SKM-1 treated with dmso at 0.1 percent for 144 hours (cell line): ENCODE measurements around the gene CDA.
A peak's percentile ranks its signal among the peaks of the same experiment; 100 is the strongest.

Experiments
- DNase-seq: peaks from one replicate; lab custom pipeline; 2025; ENCODE audit not compliant: unreplicated experiment; lab: John Stamatoyannopoulos, UW

CDA gene

DNA sequence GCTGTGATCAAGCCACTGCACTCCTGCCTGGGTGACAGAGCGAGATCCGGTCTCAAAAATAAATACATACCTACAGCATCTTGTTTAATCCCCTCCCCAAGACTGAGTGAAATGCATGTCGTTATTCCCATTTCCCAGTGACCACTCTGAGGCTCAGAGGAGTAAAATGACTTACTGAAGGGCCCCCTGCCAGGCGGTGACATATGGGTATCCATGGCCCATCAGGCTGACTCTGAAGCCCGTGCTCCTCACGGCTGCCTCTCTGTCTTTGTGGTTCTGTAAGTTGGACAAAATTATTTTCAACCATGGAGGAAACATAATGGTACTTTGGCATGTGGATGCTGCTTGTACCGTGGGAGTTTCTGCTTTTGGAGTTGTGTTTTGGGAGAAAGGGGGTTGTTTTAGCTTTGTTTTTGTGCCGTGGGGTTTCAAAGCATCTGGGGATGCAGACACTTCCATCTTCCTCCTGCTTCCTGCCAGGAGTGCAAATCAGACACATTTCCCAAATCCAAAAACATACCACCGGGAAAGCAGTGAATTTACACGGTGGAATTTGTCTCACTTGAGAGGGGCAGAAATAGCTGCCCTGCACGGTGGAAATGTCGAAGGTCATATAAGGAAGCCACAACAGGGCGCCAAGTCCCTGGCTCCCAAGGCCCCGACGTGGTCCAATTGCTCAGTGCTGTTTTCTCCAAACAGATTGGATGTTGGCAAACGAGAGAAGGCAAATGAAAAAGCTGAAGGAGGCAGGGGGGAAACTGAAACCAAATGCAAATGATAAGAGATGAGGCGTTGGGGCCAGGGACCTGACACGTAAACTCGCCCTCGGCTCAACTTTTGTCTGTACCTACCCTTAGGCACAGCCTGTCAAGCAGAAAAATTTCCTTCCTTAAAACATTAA lies 27.3 kb downstream of the CDA start:
- no peak for DNase-seq

DNA sequence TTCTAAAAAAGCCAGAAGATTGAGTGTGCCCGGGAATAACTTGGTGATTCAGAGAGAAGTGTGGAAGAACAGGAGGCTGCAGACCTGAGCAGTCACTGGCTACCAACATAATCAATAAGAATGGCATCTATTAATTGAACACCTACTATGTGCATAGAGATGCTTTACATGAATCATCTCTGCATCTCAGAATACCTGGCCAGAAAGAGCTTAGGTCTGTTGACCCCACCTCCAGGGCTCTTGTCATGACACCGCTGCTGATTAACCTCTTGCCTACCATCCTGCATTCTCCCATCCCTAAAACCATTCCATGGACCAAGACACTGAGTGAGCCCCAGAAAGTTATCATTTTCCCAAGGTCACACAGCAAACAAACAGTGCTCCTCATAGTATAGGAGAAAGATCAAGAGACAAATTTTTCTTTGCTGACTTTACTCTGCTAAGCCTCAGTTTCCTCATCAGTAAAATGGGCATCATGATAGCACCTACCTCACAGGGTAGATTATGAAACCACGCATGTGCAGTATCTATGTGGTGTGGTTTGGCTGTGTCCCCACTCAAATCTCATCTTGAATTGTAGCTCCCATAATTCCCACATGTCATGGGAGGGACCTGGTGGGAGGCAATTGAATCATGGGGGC lies 28.1 kb downstream of the CDA start:
- no peak for DNase-seq

DNA sequence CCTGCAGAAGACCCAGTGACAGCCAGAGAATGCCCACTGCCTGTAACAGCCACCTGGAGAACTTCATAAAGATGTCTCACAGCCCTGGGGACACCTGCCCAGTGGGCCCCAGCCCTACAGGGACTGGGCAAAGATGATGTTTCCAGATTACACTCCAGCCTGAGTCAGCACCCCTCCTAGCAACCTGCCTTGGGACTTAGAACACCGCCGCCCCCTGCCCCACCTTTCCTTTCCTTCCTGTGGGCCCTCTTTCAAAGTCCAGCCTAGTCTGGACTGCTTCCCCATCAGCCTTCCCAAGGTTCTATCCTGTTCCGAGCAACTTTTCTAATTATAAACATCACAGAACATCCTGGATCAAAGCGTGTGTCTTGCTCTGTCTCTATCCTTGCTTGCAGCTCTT lies 29.7 kb downstream of the CDA start:
- DNase-seq: no peak

DNA sequence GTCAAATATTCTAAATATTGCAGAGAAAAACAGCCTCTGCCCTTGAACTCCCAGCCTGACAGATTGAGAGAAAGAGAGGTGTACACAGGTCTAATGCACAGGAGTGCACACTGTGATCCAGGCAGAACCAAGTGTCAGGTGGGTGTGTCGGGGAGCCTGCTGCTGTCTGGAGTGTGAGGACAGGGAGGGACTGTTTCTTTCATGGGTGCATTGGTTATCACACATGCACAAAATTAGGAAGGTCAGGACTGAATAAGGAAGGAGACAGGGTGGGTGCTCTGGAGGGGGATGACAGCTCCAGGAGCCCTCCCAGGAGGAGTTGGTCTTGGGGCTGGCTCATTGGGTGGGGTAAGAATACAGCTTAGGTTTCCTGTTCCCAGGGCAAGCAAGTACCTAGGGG lies 31.1 kb downstream of the CDA start:
- no peak for DNase-seq

DNA sequence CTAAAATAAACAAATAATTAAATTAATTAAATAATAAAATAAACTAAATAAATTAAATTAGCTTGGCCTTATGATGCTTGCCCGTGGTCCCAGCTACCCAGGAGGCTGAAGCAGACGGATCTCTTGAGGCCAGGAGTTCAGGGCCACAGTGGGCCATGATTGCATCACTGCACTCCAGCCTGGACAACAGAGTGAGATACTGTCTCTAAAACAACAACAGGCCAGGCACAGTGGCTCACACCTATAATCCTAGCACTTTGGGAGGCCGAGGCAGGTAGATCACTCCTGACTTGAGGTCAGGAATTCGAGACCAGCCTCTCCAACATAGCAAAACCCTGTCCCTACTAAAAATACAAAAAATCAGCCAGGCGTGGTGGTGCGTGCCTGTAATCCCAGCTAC lies 32.1 kb downstream of the CDA start:
- no peak for DNase-seq

DNA sequence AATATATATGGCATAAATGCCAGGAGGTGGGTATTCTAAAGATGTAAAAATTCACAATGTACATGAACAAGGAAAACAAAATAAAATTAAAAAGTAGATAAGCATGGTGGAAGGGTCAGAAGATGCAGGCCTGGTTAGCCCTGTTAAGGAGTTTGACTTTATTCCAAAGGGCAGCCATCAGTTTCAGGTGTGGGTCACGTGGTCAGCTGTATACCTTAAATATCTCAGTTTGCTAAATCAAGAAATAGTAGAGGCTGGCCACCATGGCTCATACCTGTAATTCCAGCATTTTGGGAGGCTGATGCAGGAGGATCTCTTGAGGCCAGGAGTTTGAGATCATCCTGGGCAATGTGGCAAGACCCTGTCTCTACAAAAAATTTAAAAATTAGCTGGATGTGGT lies 35.8 kb downstream of the CDA start:
- DNase-seq: no peak

DNA sequence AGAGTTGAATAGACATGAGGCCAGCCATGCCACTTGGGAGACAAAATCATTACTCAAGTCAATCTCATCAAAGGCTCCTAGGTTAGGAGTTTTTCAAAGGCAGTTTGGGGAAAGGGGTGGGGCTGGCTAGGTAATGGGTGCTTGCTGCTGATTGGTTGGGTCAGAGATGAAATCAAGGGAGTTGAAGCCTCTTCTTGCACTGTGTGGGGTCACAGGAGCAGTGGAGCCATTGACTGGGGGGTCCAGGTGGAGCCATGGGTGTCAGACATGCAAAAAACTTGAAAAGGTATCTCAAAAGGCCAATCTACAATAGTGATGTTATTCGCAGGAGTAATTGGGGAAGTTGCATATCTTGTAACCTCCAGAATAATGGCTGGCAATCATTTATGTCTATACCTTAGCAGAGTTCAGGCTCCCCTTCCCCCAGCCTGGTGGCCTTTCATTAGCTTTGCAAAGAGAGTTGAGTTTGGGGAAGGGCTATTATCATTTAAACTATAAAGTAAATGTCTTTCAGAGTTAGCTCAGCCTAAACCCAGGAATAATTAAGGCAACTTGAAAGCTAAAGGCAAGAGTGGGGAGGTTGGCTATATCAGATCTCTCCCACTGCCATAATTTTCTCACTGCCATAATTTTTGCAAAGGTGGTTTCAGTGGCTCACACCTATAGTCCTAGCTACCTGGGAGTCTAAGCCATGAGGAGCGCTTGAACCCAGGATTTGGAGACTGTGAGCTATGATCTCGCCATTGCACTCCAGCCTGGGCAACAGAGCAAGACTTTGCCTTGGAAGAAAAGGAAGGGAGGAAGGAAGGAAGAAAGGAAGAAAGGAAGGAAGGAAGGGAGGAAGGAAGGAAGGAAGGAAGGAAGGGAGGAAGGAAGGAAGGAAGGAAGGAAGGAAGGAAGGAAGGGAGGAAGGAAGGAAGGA lies 36.5 kb downstream of the CDA start:
- DNase-seq: no peak

DNA sequence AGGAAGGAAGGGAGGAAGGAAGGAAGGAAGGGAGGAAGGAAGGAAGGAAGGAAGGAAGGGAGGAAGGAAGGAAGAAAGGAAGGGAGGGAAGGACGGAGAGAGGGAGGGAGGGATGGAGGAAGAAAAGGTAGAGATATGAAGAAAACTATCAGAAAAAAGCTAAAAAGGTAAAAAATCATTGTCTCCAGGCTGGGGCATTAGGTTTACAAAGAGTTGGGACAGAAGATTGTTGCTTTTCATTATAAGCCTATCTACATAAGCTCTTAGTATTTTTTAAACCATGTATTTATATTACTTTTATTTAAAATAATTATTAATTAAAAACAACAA lies 37.2 kb downstream of the CDA start:
- DNase-seq: no peak

DNA sequence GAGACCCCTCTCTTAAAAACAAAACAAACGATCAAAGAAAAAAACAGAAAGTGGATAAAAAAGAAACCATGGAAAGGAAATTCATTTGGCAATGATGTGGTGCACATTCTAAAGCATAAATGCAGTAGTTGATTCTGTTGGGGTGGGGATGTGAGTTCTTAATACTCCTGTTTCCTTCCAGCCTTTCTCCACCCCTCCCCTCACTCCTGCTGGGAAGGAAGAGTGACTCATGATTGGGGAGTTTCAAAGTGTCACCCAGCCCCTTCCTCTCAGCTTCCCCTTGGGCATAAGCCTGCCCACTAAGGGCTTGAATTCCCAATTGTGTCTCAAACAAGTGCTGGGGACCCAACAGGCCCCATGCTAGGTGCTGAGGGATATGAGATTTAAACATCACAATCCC lies 37.6 kb downstream of the CDA start:
- DNase-seq: no peak

DNA sequence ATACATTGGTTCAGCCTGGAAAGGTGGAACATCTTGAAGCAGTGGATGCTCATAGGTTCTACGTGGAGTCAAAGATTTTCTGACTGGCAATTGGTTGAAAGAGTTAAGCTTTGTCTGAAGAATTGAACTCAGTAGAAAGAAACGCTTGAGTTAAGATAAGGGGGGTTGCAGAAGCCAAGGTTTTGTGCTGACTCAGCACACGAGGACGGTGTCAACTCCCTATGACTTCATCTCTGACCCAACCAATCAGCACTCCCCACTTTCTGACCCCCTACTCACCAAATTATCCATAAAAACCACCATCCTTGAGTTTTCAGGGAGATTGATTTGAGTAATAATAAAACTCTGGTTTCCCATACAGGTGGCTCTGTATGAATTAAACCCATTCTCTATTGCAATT lies 41.8 kb downstream of the CDA start:
- no peak for DNase-seq

DNA sequence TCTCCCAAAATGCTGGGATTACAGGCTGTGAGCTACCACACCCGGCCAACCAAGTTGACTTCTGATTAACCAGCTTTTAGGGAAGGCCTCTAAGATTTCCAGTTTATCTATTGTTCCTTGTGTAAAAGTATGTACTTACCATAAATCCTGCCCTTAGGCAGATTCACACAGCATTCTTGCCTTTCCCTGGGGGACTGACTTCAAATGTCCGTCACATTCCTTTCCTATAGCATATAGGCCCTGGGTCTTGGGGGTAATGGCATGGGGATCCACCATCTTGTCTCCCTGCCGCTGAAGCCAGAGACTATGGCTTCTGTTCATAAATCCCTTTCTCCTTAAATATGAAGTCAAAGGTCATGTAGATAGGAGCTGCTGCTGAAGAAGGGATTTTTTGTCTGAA lies 43.5 kb downstream of the CDA start:
- DNase-seq: no peak

DNA sequence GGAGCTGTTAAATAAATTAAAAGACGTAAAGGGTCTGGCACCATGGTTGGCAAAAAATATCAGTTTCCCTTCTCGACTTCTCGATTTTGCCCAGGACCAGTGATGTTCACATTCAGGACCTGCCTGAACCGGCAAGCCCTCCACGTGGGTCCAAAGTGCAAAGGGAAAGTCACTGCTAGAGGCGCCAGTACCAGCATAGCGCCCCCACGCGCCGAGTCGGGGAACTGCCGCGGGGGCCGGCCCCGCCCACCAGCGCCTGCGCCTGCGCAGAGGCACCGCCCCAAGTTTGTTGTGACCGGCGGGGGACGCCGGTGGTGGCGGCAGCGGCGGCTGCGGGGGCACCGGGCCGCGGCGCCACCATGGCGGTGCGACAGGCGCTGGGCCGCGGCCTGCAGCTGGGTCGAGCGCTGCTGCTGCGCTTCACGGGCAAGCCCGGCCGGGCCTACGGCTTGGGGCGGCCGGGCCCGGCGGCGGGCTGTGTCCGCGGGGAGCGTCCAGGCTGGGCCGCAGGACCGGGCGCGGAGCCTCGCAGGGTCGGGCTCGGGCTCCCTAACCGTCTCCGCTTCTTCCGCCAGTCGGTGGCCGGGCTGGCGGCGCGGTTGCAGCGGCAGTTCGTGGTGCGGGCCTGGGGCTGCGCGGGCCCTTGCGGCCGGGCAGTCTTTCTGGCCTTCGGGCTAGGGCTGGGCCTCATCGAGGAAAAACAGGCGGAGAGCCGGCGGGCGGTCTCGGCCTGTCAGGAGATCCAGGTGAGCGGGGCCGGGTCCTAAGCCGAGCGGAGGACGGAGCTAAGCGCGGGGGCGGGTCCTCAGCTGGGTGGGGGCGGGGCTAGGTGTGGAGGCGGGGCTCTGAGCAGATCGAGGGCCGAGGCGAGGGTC lies 44.5 kb downstream of the CDA start, which contains the start of gene PINK1:
Gene PINK1, plus strand, starts transcription at position 269 of the 875 bp plus-strand sequence. Its CDS starts 91 bp downstream, at position 360.
- peak; percentile 84 for DNase-seq

DNA sequence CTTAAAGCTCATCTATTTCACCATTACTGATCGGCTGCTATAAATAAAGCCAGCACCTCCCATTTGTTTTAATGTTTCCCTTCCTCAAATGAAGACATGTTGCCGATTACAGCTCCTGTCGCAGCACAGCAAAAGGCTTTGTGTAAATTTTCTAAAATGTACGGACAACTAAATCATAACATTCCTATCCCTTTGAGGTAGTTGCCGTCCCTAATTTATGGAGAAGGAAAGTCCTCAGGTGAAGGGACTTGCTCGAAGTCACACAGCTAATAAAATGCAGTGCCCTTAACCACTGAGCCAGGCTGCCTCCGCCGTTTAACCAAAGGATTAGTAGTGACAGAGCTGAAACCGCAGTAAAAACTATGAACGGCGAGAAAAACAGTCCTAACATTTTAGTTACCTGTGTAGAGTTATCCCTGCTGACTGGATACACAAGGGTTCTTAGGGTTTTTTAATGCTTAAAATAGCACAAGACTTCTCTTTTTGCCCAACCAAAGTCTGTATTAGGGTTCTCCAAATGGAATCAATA lies 45.2 kb downstream of the CDA start:
- DNase-seq: peak; percentile 24

DNA sequence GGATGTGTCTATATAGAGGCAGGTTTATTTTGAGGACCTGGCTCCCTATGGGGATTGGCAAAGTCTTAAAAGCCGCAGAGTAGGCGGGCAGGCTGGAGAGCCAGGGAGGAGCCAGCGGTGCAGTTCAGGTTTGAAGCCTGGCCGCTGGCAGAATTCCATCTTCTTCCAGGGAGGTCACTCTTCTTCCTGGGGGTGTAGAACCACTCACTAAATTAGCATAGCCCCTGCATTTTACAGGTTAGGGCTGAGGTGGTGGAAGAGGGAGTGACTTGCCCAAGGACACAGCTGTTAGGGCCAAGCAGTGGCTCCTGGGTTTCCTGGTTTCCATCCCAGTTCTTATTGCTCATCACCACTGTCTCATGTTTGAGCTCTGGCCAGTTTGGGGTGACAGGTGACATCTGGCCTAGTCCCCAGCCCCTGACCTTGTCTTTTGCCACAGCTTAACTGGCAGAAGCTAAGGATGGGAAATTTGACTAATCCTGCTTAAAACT lies 45.7 kb downstream of the CDA start:
- no peak for DNase-seq

DNA sequence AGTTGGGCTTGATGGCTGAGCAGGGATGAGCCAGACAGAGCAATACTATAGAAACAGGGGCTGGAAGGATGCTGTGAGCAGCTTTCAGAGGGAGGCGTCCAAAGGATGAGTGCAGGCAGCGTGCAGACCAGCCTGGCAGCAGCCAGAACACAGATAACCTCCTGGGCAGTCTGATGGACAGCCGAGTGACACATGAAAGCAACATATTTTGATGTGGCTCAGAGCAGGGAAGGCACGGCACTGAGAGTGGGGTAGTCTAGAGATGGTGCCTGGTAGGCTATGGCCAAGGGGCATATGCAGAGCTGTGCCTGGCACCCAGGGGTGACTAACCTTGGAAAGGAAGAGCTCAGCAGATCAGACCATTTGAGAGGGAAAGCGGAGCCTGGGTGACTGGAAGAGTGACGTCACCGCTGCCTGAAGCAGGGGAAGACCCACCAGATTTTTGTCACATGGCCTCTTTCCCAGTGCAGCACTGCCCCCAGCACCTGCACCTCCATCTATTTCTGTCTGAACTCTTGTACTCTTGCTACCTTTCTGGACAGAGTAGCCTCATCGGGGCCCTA lies 48.0 kb downstream of the CDA start:
- no peak for DNase-seq

DNA sequence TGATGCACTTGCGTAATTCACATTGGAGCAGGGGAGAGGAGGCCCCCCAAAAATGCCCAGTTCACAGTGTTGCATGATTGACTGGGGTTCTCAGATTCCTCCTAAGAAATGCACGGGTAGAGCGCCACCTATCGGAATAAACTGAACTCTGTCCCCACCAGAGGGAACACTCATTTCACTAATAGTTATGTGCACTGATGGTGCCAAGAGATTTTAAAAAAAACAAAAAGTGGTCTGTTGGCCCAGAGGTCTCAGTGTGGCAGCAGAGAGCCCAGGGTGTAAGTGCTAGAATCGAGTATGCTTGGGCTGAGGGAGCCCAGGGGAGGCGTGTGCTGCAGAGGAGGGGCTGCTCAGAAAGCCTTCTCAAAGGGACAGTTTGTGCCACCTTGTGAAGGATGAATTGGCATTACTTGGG lies 51.3 kb downstream of the CDA start:
- peak; percentile 24 for DNase-seq

DNA sequence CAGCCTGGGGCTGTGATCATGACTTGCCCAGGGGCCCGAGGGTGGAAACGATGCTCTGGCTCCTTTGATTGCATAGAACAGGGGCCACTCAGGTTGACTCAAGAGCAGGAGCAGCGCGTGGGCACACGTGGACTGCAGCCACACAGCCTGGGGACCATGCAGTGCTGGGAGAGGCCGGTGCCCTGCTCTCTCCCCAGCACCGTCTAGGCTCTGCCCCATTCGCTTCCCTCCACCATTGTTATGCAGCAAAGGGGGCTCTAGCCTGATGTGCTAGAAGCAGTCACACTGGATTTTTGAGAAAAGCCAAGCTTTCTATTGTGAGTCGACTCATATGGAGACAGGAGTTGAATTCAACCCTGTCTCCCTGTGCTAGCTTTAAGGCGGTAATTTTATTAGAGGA lies 53.1 kb downstream of the CDA start:
- no peak for DNase-seq

DNA sequence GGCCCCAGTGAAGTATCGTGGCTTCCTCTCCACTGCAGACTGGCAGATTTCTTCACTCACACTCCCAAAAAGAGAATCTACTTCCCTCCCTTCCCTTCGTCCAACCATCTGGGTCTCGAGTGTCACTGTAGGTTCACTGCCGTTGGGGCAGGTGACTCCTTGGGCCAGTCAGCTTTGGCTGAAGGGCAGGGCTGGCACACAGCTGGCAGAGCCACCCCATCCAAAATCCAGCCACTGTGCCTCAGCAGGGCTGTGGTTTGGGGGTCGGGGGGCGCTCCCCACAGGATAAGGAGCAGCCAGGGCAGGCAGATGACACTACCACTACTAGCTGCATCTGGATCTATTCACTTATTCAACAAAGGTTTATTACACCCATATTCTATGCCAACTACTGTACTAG lies 54.2 kb downstream of the CDA start:
- no peak for DNase-seq

DNA sequence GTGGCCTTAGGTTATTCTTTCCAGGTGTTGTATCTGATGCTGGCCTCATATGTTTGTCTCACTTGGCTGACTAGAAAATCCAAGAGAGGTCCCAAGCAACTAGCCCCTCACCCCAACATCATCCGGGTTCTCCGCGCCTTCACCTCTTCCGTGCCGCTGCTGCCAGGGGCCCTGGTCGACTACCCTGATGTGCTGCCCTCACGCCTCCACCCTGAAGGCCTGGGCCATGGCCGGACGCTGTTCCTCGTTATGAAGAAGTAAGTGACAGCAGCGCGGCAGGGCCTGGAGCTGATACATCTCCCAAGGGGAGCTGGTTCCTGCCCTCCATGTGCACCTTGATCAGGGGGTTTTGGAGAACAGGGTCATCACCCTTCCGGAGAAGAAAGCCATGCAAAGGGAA lies 55.5 kb downstream of the CDA start:
- DNase-seq: no peak

DNA sequence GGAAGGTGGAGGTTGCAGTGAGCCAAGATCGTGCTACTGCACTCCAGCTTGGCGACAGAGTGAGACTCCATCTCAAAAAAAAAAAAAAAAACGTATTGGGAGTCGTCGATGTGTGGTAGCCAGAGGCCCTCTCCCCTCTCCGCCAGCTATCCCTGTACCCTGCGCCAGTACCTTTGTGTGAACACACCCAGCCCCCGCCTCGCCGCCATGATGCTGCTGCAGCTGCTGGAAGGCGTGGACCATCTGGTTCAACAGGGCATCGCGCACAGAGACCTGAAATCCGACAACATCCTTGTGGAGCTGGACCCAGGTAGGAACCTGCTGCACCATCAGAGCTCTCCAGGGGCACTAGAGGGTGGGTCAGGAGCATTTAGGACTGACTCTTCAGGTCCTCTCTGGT lies 56.5 kb downstream of the CDA start:
- DNase-seq: no peak
